Liver (tissue), 9 donors: ENCODE data around the gene ABHD2. TPM values are rescaled to one million over a fixed set of nuclear protein-coding genes. Genes with fewer than 3 reads are reported as not detected.

Source experiments
- DNase-seq: peaks from one replicate; pipeline ENCODE4 v3.0.0-alpha.2; 2017; ENCODE audit warnings: low spot score
- H3K27ac ChIP-seq, 2 donors: one replicate each; pipeline ENCODE4 v1.7.0; 2013; ENCODE audit warnings: inconsistent platforms in 2 of 2, low read length in 2 of 2, control low read depth in 1 of 2, low read depth in 1 of 2, mild to moderate bottlenecking in 1 of 2
- H3K27me3 ChIP-seq, 4 donors: one replicate each; pipeline versions ENCODE4 v1.6.1 to v1.7.0; 2013; ENCODE audit warnings: low read length in 3 of 4, inconsistent platforms in 1 of 4, mild to moderate bottlenecking in 1 of 4, moderate library complexity in 1 of 4; ENCODE audit not compliant: control insufficient read depth in 4 of 4, insufficient read depth in 4 of 4
- H3K36me3 ChIP-seq, 4 donors: one replicate each; pipeline versions ENCODE4 v1.6.1 to v1.7.0; 2013; ENCODE audit warnings: low read length in 3 of 4, mild to moderate bottlenecking in 3 of 4, low read depth in 1 of 4, moderate library complexity in 1 of 4; ENCODE audit not compliant: control insufficient read depth in 4 of 4, insufficient read depth in 3 of 4
- H3K4me1 ChIP-seq, 4 donors: one replicate each; pipeline versions ENCODE4 v1.6.1 to v1.7.0; 2013; ENCODE audit warnings: low read length in 3 of 4, mild to moderate bottlenecking in 3 of 4, moderate library complexity in 1 of 4; ENCODE audit not compliant: control insufficient read depth in 4 of 4, insufficient read depth in 4 of 4
- H3K4me3 ChIP-seq, 3 donors: one replicate each; pipeline versions ENCODE4 v1.6.1 to v1.7.0; 2013; ENCODE audit warnings: low read length in 3 of 3, control low read depth in 1 of 3, low read depth in 1 of 3, mild to moderate bottlenecking in 1 of 3
- H3K9ac ChIP-seq, 2 donors: one replicate each; pipeline ENCODE4 v1.7.0; 2013; ENCODE audit warnings: low read length in 2 of 2, mild to moderate bottlenecking in 2 of 2, moderate library complexity in 2 of 2, control low read depth in 1 of 2, low read depth in 1 of 2
- H3K9me3 ChIP-seq, 4 donors: one replicate each; pipeline versions ENCODE4 v1.6.1 to v1.7.0; 2013; ENCODE audit warnings: low read length in 3 of 4; ENCODE audit not compliant: control insufficient read depth in 4 of 4
- EGR1 ChIP-seq, 2 donors: IDR thresholded peaks; 2 replicates each; pipeline ENCODE4 v1.6.1; 2016 to 2018; ENCODE audit warnings: antibody characterized with exemption in 2 of 2, low read depth in 2 of 2
- FOXA1 ChIP-seq: IDR thresholded peaks from 2 replicates; pipeline ENCODE4 v1.6.1; 2016; ENCODE audit warnings: antibody characterized with exemption
- FOXA2 ChIP-seq: IDR thresholded peaks from 2 replicates; pipeline ENCODE4 v1.6.1; 2016; ENCODE audit warnings: antibody characterized with exemption
- GABPA ChIP-seq, 2 donors: IDR thresholded peaks in 1 of 2; conservative IDR thresholded peaks in 1 of 2; 2 replicates each; pipeline ENCODE4 v1.6.1; 2016; ENCODE audit warnings: antibody characterized with exemption in 2 of 2, mild to moderate bottlenecking in 1 of 2, moderate library complexity in 1 of 2
- HNF4A ChIP-seq, 2 donors: conservative IDR thresholded peaks; 2 replicates each; pipeline ENCODE4 v1.6.1; 2016; ENCODE audit warnings: antibody characterized with exemption in 2 of 2, mild to moderate bottlenecking in 2 of 2
- JUND ChIP-seq, 2 donors: IDR thresholded peaks; 2 replicates each; pipeline ENCODE4 v1.6.1; 2016; ENCODE audit warnings: antibody characterized with exemption in 2 of 2
- NR2F2 ChIP-seq: IDR thresholded peaks from 2 replicates; pipeline ENCODE4 v1.6.1; 2016; ENCODE audit warnings: antibody characterized with exemption
- RAD21 ChIP-seq, 2 donors: IDR thresholded peaks; 2 replicates each; pipeline ENCODE4 v1.6.1; 2016; ENCODE audit warnings: antibody characterized with exemption in 2 of 2, mild to moderate bottlenecking in 2 of 2
- RXRA ChIP-seq, 2 donors: IDR thresholded peaks; 2 replicates each; pipeline ENCODE4 v1.6.1; 2017 to 2018; ENCODE audit warnings: antibody characterized with exemption in 2 of 2, mild to moderate bottlenecking in 1 of 2
- WGBS: extraction: QIAGEN DNeasy Blood & Tissue Kit; methylation state at CpG from one replicate; pipeline ENCODE4 v1.1.7; 2013; 5-methylcytosine and 5-hydroxymethylcytosine counted together
- polyA plus RNA-seq, 2 donors: library from polyadenylated mRNA; stranded (reverse) in 1 of 2; unstranded in 1 of 2; fragments of 200-250 nt in 1 of 2; fragments of >200 nt in 1 of 2; fragmentation: Nextera tagmentation in 1 of 2; extraction: Ambion mirVana in 1 of 2; gene quantifications; one replicate each; pipeline versions ENCODE4 v1.2.1 to v1.2.3, GENCODE V29; 2013 to 2015
- total RNA-seq, 2 donors: library from RNA; depleted of rRNA; stranded (reverse); fragments of >200 nt; gene quantifications; one replicate each; pipeline ENCODE4 v1.2.3, GENCODE V29; 2014
- TF ChIP-seq, protein P1 (sequence below): IDR thresholded peaks from 2 replicates; pipeline ENCODE4 v1.6.1; 2016; ENCODE audit warnings: antibody characterized with exemption, mild to moderate bottlenecking
- TF ChIP-seq, protein P2 (sequence below): IDR thresholded peaks from 2 replicates; pipeline ENCODE4 v1.6.1; 2016; ENCODE audit warnings: antibody characterized with exemption
- donor health status: healthy.
- donor health status: healthy.
- donor health status: healthy.
- donor health status: healthy.
- donor health status: healthy.

The ABHD2 gene
- total and polyA plus RNA-seq, 4 donors: 34.6 to 663 (median 65.1) TPM

DNA sequence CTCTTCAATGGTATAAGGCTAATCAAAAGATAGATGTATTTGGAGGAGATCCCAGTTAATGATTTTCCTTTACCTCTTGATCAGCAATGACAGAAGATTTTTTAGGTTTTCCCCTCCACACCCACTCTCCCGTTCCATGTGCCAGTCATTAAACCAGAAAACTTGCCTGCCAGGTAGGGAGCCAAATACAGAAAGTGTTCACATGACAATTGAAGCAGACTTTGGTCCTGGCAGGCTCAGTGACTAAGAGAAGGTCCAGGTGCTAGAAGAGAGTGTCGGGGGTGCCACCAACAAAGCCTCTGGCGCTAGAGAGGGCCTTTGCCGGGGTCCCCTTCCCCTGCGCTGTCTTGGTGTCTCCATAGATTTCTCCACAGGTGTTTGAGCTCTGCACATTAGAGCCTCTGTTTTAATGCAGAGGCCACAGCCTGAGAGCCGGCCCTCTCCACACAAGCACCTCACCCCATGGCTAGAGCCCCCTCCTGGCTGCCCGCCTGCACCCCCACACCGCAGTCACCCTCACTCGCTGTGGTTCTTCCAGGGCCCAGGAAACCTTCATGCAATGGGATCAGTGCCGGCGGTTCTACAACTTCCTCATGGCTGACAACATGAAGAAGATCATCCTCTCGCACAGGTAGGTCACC, 96.8 kb downstream of the ABHD2 start:
- Histone ChIP-seq H3K4me3 (no peak overlapping the region), H3K9ac (no peak overlapping the region), H3K27ac (peak overlapping the region; percentile 53 to 65), H3K27me3 (no peaks in the 10 kb centered on the region), H3K36me3 (peaks cover 4 to 72% (median 58%) of the 10 kb centered on the region in 4 donors), H3K9me3 (no peaks in the 10 kb centered on the region), H3K4me1 (peaks cover 3 to 43% (median 27%) of the 10 kb centered on the region in 4 donors)
- no peak for TF ChIP-seq EGR1 (IDR thresholded peaks at IDR 0.05; ENCODE audit: low read depth in 2 of 2)
- TF ChIP-seq, protein P1, sequence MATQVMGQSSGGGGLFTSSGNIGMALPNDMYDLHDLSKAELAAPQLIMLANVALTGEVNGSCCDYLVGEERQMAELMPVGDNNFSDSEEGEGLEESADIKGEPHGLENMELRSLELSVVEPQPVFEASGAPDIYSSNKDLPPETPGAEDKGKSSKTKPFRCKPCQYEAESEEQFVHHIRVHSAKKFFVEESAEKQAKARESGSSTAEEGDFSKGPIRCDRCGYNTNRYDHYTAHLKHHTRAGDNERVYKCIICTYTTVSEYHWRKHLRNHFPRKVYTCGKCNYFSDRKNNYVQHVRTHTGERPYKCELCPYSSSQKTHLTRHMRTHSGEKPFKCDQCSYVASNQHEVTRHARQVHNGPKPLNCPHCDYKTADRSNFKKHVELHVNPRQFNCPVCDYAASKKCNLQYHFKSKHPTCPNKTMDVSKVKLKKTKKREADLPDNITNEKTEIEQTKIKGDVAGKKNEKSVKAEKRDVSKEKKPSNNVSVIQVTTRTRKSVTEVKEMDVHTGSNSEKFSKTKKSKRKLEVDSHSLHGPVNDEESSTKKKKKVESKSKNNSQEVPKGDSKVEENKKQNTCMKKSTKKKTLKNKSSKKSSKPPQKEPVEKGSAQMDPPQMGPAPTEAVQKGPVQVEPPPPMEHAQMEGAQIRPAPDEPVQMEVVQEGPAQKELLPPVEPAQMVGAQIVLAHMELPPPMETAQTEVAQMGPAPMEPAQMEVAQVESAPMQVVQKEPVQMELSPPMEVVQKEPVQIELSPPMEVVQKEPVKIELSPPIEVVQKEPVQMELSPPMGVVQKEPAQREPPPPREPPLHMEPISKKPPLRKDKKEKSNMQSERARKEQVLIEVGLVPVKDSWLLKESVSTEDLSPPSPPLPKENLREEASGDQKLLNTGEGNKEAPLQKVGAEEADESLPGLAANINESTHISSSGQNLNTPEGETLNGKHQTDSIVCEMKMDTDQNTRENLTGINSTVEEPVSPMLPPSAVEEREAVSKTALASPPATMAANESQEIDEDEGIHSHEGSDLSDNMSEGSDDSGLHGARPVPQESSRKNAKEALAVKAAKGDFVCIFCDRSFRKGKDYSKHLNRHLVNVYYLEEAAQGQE: no peak
- no peak for TF ChIP-seq RAD21 (IDR thresholded peaks at IDR 0.05)
- peak; percentile 46 to 51 for TF ChIP-seq HNF4A (conservative IDR thresholded peaks at IDR 0.05)
- no peak for TF ChIP-seq NR2F2
- WGBS: 83% methylated on average over 12 of the region's 12 CpGs
- DNase-seq: no peak

DNA sequence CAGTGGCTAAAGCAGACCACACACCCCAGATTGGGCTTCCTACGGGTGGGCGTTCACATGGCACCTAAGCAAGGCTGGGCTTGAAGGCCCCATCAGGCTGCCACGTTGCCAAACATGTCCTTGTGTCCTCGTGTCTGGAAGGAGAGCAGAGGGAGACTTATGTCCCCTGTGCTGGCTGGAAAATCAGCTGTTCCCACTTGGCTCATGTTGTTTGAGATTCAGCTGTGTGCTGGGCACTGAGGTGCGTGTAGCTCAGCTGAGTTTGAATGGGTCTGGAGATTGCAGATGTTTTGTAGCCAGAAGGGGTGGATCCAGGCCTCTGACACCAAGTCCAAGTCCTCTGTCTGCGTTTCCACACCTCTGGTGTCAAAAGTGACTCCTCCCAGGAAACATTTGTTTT, 98.5 kb downstream of the ABHD2 start:
- Histone ChIP-seq H3K9me3 (no peaks in the 10 kb centered on the region), H3K36me3 (peaks cover 4 to 75% (median 64%) of the 10 kb centered on the region in 4 donors), H3K4me1 (peaks cover 3 to 43% (median 27%) of the 10 kb centered on the region in 4 donors), H3K4me3 (no peak overlapping the region), H3K27me3 (no peaks in the 10 kb centered on the region), H3K9ac (no peak overlapping the region), H3K27ac (peak overlapping the region in 1 of 2 donors; percentile 8)
- no peak for DNase-seq
- TF ChIP-seq EGR1 (IDR thresholded peaks at IDR 0.05; ENCODE audit: low read depth in 2 of 2): no peak
- 70% methylated on average over 6 of the region's 6 CpGs for WGBS

DNA sequence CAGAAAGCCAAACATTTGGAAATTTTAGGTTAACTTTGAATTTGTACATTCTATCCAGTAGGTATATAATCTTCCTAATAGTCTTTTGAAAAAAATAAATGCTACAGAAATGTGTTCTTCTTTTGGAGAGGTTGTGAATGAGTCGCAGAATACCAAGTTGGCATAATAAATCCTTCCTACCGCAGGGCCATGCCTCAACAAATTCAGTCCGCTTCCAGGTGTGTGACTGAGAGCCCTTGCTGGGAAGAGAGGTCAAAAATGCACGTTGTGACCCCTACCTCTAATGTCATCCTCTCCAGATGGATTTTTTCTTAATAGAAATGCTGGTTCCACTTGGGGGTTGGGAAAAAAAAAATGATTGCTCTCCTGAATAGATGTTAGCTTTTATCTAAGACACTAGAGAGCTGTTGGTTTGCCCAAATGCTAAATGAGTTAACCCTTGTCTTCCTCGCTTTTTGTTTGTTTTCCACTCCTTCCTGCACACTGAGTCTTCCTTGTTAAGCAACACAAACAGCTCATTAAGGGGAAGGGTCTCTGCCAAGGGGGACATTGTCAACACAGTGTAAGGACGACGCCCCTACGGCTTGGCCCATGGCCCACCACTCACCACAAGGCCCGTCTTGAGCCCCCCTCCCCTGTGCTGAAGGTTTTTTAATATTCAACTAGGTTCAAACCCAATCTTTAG, 99.2 kb downstream of the ABHD2 start:
- H3K9ac ChIP-seq: no peak overlapping the region
- TF ChIP-seq EGR1 (IDR thresholded peaks at IDR 0.05; ENCODE audit: low read depth in 2 of 2) (no peak), JUND (IDR thresholded peaks at IDR 0.05) (no peak)
- H3K9me3 ChIP-seq: no peaks in the 10 kb centered on the region
- H3K4me3 ChIP-seq: no peak overlapping the region
- H3K36me3 ChIP-seq: peaks cover 4 to 77% (median 70%) of the 10 kb centered on the region in 4 donors
- peak overlapping the region; percentile 8 to 31 for H3K27ac ChIP-seq
- H3K27me3 ChIP-seq: no peaks in the 10 kb centered on the region
- H3K4me1 ChIP-seq: peaks cover 3 to 40% (median 26%) of the 10 kb centered on the region in 4 donors
- WGBS: 84% methylated on average over 9 of the region's 9 CpGs
- DNase-seq: no peak

DNA sequence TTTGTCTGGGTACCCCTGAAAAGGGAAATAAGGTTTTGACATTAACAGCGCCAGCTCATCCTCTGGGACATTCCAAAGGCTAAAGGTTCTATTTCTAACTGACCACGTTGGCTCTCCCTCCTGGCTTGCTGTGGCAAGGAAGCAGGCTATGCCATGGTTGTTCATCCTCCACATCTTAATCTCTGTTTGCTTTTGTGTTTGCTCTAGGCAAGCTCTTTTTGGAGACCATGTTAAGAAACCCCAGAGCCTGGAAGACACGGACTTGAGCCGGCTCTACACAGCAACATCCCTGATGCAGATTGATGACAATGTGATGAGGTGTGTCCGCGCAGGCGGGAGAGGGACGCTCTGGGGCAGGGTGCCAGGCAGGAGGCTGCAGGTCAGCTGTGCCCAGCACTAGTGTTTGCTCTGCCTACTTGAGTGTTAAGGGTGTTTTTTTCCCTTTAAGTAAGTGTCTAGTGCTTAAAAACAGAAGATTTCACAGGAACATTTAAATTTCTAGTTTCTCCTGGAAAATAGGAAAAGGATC, 99.8 kb downstream of the ABHD2 start:
- Histone ChIP-seq H3K27ac (peak overlapping the region in 1 of 2 donors; percentile 31), H3K9me3 (no peaks in the 10 kb centered on the region), H3K27me3 (no peaks in the 10 kb centered on the region), H3K4me3 (no peak overlapping the region), H3K9ac (no peak overlapping the region), H3K4me1 (peaks cover 3 to 37% (median 22%) of the 10 kb centered on the region in 4 donors), H3K36me3 (peaks cover 8 to 79% (median 74%) of the 10 kb centered on the region in 4 donors)
- no peak for DNase-seq
- WGBS: 78% methylated on average over 8 of the region's 8 CpGs
- TF ChIP-seq FOXA1: no peak
- TF ChIP-seq, protein P1: no peak
- no peak for TF ChIP-seq JUND (IDR thresholded peaks at IDR 0.05)
- TF ChIP-seq FOXA2: no peak
- no peak for TF ChIP-seq RXRA (IDR thresholded peaks at IDR 0.05)
- TF ChIP-seq, protein P2, sequence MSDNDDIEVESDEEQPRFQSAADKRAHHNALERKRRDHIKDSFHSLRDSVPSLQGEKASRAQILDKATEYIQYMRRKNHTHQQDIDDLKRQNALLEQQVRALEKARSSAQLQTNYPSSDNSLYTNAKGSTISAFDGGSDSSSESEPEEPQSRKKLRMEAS: no peak
- no peak for TF ChIP-seq GABPA (IDR thresholded peaks at IDR 0.05 in 1 of 2, conservative IDR thresholded peaks at IDR 0.05 in 1 of 2)
- TF ChIP-seq NR2F2: no peak
